Measurements from ENCODE around the gene AFF2.

AFF2 gene

GRCh38 chrX:148768296-148768695 lies 267.9 kb downstream of the AFF2 start:
- no peak for DNase-seq

GRCh38 chrX:148771440-148771839 lies 271.0 kb downstream of the AFF2 start:
- no peak for DNase-seq

GRCh38 chrX:148774276-148774675 lies 273.9 kb downstream of the AFF2 start:
- no peak for DNase-seq

- no peak for DNase-seq
Observed at GRCh38 chrX:148784137-148784536, 283.7 kb downstream of the AFF2 start.

- DNase-seq, result no peak
Observed at GRCh38 chrX:148784856-148785255, 284.4 kb downstream of the AFF2 start.

GRCh38 chrX:148785256-148785655 lies 284.8 kb downstream of the AFF2 start:
- no peak for DNase-seq

GRCh38 chrX:148788449-148788848 lies 288.0 kb downstream of the AFF2 start:
- no peak for DNase-seq

- DNase-seq, result no peak
Observed at GRCh38 chrX:148794350-148794749, 293.9 kb downstream of the AFF2 start.

GRCh38 chrX:148804579-148805355 lies 304.4 kb downstream of the AFF2 start:
- DNase-seq, result no peak

- DNase-seq, result no peak
Observed at GRCh38 chrX:148806145-148806870, 305.9 kb downstream of the AFF2 start.

- DNase-seq, result no peak
Observed at GRCh38 chrX:148808833-148809232, 308.4 kb downstream of the AFF2 start.

- DNase-seq, result peak; percentile 1
Observed at GRCh38 chrX:148811236-148811635, 310.8 kb downstream of the AFF2 start.

- DNase-seq, result no peak
Observed at GRCh38 chrX:148813422-148813821, 313.0 kb downstream of the AFF2 start.

GRCh38 chrX:148813967-148814366 lies 313.6 kb downstream of the AFF2 start:
- DNase-seq, result no peak

- no peak for DNase-seq
Observed at GRCh38 chrX:148815218-148815961, 315.0 kb downstream of the AFF2 start.

GRCh38 chrX:148823986-148824385 lies 323.6 kb downstream of the AFF2 start:
- DNase-seq, result no peak

- no peak for DNase-seq
Observed at GRCh38 chrX:148825696-148826095, 325.3 kb downstream of the AFF2 start.

GRCh38 chrX:148836741-148837140 lies 336.3 kb downstream of the AFF2 start:
- no peak for DNase-seq

- DNase-seq, result no peak
Observed at GRCh38 chrX:148850631-148851030, 350.2 kb downstream of the AFF2 start.

GRCh38 chrX:148854306-148854705 lies 353.9 kb downstream of the AFF2 start:
- no peak for DNase-seq

GRCh38 chrX:148856505-148856904 lies 356.1 kb downstream of the AFF2 start:
- no peak for DNase-seq

GRCh38 chrX:148865277-148866210 lies 365.1 kb downstream of the AFF2 start:
- no peak for DNase-seq

- no peak for DNase-seq
Observed at GRCh38 chrX:148867596-148867995, 367.2 kb downstream of the AFF2 start.

Measured in T1000 (cell line).